Stimulated activated CD8-positive, alpha-beta memory T cell treated with anti-CD3 and anti-CD28 coated beads, Interleukin-15, amount 100 ng/mL, for 1 hour (primary cell): Measurements from ENCODE around the gene CHST8.
"Not testable (repeated sequence)": the region's sequence is repeated elsewhere in the genome, so short reads cannot be mapped to it uniquely, and the experiment has no call there.

ENCODE experiments used
- DNase-seq: peaks from one replicate; pipeline ENCODE4 v3.0.0-alpha.2; 2020; ENCODE audit warnings: low read depth

Gene CHST8

GRCh38 chr19:33621811-33622504 lies at the start of gene CHST8:
TSS of gene CHST8 (plus strand) at chr19:33621953. CDS start at chr19:33689262, 67,309 bp downstream.
- no peak for DNase-seq

DNA sequence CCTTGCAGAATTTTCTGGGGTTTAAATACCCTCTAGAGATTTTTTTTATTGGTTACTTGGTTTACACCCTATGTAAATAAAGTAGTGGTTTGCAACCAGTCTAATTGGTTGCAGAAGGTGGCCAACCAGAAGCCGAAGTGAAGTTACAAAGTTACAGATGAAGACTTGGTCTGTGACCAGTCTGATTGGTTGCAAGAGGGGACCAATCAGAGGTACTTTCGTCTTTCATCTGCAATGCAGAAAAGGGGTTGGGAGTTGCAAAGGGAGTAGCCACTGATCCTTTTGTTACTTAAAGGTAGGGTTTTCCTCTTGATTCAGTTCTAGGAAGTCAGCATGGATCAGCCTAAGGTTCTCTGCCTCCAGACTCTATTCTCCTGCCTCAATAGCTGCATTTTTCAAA lies 48.8 kb upstream of the CHST8 start:
- DNase-seq = no peak

- DNase-seq = no peak
Observed at GRCh38 chr19:33574824-33575223, 46.9 kb upstream of the CHST8 start.

DNA sequence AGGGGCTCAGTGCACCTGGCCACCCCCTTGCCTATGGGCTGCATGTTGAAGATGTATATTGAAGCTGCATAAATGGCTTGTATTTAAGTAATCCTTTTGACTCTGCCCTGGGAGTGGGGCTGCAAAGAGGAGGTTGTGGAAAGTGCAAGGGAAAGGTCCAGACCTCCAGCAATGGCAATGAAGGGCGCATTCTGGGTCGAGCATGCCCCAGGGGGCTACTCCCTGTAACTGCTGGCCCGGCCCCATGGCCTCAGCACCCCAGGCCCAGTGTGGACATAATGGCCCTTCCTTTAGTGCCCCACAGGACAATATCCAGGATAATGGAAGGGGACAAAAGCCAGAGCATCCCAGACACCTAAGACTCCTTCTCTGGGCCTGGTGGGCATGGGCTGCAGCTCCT lies 43.1 kb upstream of the CHST8 start:
- no peak for DNase-seq

- no peak for DNase-seq
Observed at GRCh38 chr19:33580026-33580644, 41.6 kb upstream of the CHST8 start.

DNA sequence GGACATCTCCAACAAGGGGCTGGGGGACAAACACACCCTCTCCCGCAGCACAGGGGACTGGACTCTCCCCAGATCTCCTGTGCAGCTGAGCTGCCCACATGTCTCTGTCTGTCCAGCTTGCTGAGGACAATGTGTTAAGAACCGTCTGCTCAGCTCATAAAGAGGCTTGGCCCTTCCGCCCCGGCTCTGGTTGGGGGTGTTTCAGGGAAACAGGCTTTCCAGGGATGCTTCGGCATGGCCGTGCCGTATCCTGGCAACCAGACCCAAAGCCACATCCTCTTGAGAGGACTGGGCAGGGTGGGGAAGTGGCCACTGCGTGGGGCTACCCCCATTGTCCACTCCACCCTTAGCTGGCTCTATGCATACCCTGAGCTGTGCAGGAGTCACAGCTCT lies 41.1 kb upstream of the CHST8 start:
- no peak for DNase-seq

DNA sequence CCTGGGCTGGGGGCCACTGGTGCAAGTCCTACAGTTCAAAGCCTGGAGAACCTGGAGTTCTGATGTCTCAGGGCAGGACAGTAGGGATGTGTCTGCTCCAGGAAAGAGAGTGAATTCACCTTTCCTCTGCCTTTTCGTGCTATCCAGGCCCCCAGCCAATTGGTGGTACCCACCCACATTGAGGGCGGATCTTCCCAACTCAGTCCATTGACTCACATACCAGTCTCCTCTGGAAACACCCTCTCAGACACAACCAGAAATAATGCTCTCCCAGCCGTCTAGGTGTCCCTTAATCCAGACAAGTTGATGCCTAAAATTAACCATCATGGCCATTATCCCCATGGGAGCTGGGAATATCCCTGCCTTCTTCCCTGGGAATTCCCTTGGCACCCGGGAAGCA lies 38.8 kb upstream of the CHST8 start:
- DNase-seq = no peak

- no peak for DNase-seq
Observed at GRCh38 chr19:33587150-33587549, 34.6 kb upstream of the CHST8 start.

DNA sequence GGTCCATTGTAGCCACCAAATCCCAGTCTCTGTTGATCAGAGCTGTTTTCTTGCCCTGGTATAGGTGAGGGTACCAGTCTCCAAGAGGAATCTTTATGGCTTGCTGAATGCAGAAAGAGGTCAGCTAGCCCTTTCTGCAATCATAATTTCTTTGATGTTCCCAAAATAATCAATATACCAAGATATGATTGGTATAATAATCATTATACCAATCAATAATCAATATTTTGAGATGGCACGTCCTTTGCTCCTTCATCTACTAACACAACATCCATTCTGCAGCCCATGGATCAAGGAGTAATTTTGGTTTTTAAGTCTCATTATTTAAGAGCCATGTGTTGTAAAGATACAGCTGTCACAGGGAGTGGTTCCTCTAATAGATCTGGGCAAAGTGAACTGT lies 31.5 kb upstream of the CHST8 start:
- no peak for DNase-seq

DNA sequence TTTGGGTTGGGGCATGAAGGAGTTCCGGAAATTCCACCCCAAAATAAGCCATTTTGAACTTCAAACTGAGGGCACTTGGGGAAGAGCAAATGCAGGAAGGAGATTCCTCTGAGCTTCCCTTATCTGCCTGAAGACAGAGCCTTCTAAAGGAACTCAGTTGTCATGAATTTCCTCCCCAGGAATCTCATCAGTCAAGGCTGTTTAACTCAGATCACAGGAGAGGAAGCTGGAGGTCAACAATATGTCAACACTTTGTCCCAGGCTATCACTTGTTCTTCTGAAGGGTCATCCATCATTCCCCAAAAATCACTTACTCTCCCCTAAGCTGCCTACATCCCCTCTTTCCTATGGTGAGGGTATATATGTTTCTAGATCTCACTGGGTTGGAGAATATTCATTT lies 26.0 kb upstream of the CHST8 start:
- DNase-seq = no peak

DNA sequence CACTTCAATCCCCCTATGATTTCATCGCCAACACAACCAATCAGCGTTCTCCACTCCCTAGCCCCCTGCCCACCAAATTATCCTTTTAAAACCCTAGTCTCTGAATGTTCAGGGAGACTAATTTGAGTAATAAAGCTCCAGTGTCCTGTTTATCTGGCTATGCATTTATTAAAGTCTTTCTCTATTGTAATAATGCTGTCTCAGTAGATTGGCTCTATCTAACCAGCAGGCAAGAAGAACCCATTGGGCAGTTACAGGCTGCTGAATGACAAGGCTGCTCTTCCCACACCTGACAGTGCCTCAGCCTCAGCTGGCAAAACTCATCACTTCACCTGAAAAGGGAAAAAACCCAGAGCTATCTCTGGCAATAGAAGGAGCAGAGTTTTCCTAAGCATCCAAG lies 20.2 kb upstream of the CHST8 start:
- DNase-seq = no peak

DNA sequence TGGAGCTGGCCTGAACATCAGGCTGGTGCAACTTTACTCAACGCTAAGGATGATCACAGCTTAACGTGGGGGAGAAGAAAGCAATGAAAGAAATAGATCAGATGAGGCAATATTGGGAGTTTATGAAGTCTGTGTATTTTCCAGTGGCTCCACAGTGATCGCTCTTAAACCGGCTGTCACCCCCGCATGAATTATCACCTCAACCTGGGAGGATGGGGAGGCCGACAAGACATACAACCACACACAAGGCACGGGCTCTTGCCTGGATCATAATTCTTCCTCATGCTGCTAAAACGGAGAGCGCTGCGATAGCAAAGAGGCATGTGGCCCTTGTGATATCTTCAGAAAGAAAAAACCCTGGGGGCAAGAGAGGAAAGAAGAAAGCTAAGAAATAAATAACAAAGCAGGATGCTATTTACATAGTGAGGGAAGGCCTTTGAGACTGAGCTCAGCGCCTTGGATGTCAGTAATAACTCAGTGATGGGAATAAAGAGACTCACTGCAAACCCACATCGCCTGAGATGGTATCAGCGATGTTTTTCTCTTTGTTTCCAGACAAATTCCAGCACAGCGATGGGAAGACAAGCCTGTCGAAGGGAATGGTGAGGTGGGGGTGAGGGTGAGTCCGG lies 19.1 kb upstream of the CHST8 start:
- no peak for DNase-seq

GRCh38 chr19:33603377-33603776 lies 18.4 kb upstream of the CHST8 start:
- DNase-seq = no peak

DNA sequence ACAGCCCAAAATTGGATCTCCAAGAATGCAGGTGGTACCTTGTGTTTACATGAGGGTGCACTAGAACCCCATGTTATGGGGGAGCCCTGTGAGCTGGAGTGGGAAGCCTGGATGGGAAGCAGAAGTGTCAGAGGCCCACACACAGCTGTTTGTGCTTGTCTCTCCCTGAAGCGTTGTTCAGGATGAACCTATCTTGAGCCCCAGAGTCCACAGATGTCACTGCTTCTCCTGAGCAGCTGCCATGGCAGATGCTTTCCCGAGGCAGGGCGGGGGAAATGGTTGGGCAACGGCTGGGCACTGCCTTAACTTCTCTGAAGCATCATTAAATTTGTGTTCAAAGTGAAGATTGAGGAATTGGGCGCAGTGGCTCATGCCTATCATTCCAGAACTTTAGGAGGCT lies 17.1 kb upstream of the CHST8 start:
- DNase-seq = no peak

DNA sequence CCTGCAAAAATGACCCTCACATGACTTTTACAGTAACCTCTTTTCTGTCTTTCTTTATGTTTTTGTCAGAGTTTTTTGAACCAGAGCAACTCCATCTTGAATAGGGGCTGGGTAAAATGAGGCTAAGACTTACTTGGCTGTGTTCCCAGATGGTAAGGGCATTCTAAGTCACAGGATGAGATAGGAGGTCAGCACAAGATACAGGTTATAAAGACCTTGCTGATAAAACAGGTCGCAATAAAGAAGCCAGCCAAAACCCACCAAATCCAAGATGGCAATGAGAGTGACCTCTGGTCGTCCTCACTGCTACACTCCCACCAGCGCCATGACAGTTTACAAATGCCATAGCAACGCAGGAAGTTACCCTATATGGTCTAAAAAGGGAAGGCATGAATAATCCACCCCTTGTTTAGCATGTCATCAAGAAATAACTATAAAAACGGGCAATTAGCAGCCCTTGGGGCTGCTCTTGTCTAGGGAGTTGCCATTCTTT lies 15.9 kb upstream of the CHST8 start:
- not testable (repeated sequence) for DNase-seq

GRCh38 chr19:33606556-33606955 lies 15.2 kb upstream of the CHST8 start:
- no peak for DNase-seq

GRCh38 chr19:33609353-33609752 lies 12.4 kb upstream of the CHST8 start:
- no peak for DNase-seq

DNA sequence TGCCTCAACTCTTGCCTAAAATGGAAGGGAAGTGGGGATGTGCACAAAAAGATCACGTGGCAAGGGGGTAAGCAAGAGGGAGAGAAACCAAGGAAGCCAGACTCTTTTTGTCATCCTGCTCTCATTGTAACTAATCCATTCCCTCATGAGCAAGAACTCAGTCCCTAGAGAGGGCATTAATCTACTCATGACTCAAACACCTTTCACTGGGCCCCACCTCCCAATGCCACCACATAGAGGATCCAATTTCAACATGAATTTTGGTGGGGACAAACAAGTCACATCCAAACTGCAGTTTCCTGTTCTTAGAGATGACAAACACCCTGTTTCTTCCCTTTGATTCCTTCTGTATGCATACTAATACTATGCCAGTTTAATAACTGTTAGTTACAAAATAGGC lies 11.2 kb upstream of the CHST8 start:
- no peak for DNase-seq

GRCh38 chr19:33612928-33613619 lies 8.7 kb upstream of the CHST8 start:
- DNase-seq = no peak

DNA sequence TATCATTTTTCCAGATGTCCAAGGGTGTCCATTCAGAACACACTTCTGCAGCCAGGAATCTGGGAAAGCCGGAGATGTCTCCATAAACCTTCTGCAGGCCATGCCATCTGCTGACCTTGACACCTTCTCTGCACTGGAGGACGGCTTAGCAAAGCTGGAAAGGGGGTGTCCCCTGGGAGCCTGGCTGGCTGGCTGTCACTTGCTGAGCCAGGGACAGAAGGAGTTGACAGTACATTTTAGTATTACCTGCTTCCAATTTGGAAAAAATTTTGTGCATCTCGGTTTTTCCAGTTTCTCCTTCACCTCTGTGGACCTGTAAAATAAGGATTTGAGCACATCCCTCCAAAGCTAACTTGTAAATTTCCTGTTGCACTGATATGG lies 8.1 kb upstream of the CHST8 start:
- DNase-seq = no peak

- no peak for DNase-seq
Observed at GRCh38 chr19:33616346-33616745, 5.4 kb upstream of the CHST8 start.

- DNase-seq = no peak
Observed at GRCh38 chr19:33616857-33617256, 4.9 kb upstream of the CHST8 start.

- DNase-seq = not testable (repeated sequence)
Observed at GRCh38 chr19:33618363-33618762, 3.4 kb upstream of the CHST8 start.
